Activated naive CD4-positive, alpha-beta T cell treated with anti-CD3 and anti-CD28 coated beads, Interleukin-2, amount 50 U/mL, for 24 hours (primary cell): ENCODE measurements around the gene CDA.

Experiments used
- H3K27ac Mint-ChIP-seq: one replicate; pipeline ENCODE4 v1.8.0; 2021; ENCODE audit warnings: mild to moderate bottlenecking, mixed read lengths
- H3K27me3 Mint-ChIP-seq: one replicate; pipeline ENCODE4 v1.8.0; 2021; ENCODE audit warnings: mixed read lengths
- H3K36me3 Mint-ChIP-seq: one replicate; pipeline ENCODE4 v1.8.0; 2021; ENCODE audit warnings: mixed read lengths
- H3K4me1 Mint-ChIP-seq: one replicate; pipeline ENCODE4 v1.8.0; 2021; ENCODE audit warnings: mixed read lengths
- H3K4me3 Mint-ChIP-seq: one replicate; pipeline ENCODE4 v1.8.0; 2021; ENCODE audit warnings: mild to moderate bottlenecking, mixed read lengths
- H3K9me3 Mint-ChIP-seq: one replicate; pipeline ENCODE4 v1.8.0; 2021; ENCODE audit warnings: mixed read lengths

The CDA gene

DNA sequence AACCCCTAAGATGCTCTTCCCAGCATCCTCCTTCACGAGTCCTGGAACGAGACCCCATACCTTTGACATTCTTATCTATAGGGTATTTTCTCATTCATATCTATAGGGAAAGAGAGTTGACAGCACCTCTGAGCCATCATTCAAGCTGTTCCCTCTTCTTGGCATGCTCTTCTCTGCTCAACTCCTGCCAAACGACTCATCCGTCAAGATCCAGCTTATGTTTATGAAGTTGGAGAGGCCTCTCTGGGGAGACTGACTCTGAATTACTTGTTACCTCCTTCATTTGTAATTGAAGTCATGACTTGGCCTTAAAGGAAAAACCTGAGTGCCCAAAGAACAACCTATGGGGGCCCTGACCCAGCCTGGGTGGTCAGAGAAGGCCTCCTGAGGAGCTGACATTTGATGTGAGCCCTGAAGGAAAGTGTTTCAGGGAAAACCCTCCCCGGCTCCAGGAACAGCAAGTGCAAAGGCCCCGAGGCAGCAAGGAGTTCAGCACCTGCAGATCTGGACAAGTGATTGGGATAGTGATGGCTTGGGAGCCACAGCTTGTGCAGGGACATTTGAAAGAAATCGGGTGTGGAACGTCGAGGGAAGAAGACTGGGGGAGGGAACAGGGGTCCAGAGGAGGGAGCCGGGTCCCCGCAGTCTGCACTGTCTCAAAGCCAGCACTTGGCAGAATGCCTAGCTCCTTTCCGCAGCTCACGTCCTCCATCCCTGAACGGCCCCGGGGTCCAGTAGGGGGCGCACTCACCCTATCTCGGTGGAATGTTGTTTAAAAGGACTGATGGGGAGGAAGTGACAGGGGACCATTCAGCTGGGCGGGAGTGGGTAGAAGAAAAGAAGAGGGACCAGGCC, 14.0 kb upstream of the CDA start:
- Mint-ChIP-seq H3K27me3 (peaks cover 18% of the 10 kb centered on the region), H3K9me3 (no peaks in the 10 kb centered on the region), H3K4me3 (no peak overlapping the region), H3K27ac (no peak overlapping the region), H3K4me1 (peaks cover 11% of the 10 kb centered on the region), H3K36me3 (no peaks in the 10 kb centered on the region)

DNA sequence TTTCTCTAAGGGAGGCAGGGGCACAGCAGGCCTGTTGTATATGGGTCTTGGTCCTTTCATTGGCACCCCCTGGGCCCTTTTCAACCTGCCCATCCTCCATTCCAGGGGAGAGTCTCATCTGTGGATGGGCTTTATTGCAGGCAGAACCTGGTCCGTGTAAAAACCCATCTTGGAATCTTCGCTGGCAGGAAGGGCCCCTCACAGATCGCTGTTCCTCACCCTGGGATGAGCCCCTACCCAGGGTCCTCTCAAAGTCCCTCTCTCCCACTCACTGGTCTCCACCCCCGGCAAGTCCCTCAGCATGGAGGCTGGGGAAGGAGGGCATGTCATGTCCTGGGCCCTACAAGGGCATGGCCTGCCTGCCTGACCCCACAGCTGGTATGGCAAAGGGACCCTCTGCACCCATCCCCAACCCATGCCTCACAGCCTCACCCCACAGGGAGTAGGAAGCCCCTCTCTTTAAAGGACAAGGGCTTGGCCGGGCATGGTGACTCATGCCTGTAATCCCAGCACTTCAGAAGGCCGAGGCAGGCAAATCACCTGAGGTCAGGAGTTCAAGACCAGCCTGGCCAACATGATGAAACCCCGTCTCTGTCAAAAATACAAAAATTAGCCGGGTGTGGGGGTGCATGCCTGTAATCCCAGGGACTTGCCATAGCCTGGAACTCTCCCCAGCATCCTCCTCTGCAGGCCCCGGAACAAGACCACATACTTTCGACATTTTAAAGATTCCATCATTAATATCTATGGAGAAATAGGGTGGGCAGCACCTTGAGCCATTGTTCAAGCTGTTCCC, 13.2 kb upstream of the CDA start:
- Mint-ChIP-seq H3K9me3 (no peaks in the 10 kb centered on the region), H3K4me3 (no peak overlapping the region), H3K36me3 (no peaks in the 10 kb centered on the region), H3K27me3 (peaks cover 16% of the 10 kb centered on the region), H3K4me1 (peaks cover 11% of the 10 kb centered on the region), H3K27ac (no peak overlapping the region)

DNA sequence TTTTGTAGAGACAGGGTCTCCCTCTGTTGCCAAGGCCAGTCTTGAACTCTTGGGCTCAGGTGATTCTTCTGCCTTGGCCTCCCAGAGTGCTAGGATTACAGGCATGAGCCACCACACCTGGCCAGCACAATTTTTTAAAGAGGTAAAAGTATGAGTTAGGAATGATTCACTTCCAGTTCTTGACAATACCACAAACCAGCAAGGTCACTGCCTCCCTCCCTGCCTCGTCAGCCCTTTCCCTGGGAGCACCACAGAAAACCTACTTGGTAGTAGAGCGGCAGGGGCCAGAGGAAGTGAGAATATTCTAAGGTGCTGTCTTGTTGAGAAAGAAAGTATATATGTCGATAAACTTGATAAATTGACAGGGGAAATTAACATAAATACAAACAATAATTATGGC, 10.8 kb upstream of the CDA start:
- Mint-ChIP-seq H3K36me3 (no peaks in the 10 kb centered on the region), H3K27me3 (peaks cover 7% of the 10 kb centered on the region), H3K4me3 (no peak overlapping the region), H3K4me1 (peaks cover 11% of the 10 kb centered on the region), H3K27ac (no peak overlapping the region), H3K9me3 (no peaks in the 10 kb centered on the region)

DNA sequence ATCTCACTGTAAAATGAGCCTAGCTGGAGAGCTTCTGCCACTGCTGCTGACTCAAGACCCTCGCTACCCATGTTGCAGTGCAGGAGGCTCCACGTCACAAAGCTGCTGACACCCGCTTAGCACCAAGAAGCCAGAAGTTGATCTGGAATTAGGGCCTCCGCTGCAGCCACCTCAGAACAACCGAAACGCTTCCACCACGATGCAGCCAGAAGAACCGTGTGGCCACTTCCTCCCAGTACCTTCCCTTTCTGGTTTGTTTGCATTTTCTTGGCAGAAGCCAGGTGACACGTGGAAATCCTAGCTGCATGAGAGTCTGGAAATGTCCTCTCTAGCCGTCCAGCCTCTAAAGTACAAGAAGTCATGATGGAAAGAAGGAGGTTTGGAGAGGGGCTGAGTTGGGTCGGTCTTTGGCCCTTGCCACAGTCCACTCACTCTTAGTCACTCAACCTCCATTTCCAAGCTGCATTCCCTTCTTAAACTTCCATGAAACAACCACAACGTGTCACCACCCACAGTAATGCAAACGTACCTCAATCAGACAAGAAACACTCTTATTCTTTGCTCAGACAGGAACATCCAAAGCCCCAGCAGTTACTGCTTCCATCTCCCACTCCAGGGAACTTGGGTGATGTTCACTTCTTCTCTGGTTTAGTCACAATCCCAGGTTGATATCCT, 10.0 kb upstream of the CDA start:
- no peak overlapping the region for H3K4me3 Mint-ChIP-seq
- peaks cover 2% of the 10 kb centered on the region for H3K27me3 Mint-ChIP-seq
- H3K4me1 Mint-ChIP-seq, result peaks cover 4% of the 10 kb centered on the region
- H3K9me3 Mint-ChIP-seq, result no peaks in the 10 kb centered on the region
- H3K36me3 Mint-ChIP-seq, result no peaks in the 10 kb centered on the region
- no peak overlapping the region for H3K27ac Mint-ChIP-seq

DNA sequence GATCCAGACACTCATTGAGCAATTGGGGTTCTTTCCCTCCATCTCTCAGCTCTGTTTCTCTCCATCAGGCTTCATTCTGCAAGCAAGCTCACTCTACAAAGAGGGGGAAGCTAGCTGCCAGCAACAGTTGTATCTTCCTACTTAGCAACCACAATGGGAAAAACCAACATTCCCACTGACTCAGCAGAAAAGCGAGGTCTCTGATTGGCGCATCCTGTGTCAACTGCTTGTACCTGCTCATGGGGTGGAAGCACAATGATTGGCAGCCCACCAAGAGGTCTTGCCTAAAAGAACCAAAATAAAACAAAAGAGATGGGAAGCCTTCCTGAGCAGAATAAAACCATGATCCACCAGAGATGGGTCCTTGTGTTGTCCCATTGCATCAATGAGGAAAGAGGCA, 4.0 kb upstream of the CDA start:
- H3K27me3 Mint-ChIP-seq, result peaks cover 22% of the 10 kb centered on the region
- H3K4me1 Mint-ChIP-seq, result peaks cover 9% of the 10 kb centered on the region
- no peaks in the 10 kb centered on the region for H3K36me3 Mint-ChIP-seq
- no peaks in the 10 kb centered on the region for H3K9me3 Mint-ChIP-seq
- no peak overlapping the region for H3K27ac Mint-ChIP-seq
- H3K4me3 Mint-ChIP-seq, result no peak overlapping the region

DNA sequence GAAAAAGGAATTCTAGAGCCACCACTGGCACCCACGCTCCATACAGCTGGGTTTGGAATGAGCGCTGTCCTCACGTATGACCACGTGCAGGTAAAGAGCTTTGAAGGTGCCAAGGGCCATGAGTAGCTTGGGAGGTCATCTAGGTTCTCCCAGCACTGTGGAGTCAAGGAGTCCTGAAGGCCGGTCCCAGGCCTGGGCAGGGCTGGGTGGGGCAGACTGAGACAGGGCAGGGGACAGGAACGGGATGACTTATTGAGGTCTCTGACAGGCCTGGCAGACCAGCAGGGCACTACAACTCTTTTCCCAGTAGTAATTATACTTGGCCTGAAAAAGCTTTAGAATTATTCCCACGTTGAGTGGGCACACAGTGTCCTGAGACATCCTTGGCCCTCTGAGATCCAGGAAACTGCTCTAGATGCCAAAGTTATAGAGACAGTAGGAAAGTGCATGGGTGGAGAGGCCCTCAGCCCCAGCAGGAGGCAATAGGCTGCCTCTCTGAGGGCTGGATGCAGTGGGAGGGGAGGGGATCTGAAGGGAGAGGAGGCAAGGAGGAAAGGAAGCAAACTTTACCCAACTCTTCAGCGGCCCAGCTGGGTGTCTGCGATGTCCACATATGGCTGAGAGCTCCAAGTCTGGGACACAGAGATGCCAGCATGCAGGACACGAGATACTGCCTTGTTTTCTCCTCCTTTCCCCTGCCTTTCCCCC, 1.8 kb upstream of the CDA start:
- no peak overlapping the region for H3K4me3 Mint-ChIP-seq
- no peaks in the 10 kb centered on the region for H3K36me3 Mint-ChIP-seq
- peaks cover 30% of the 10 kb centered on the region for H3K27me3 Mint-ChIP-seq
- no peak overlapping the region for H3K27ac Mint-ChIP-seq
- H3K9me3 Mint-ChIP-seq, result no peaks in the 10 kb centered on the region
- peaks cover 11% of the 10 kb centered on the region for H3K4me1 Mint-ChIP-seq

DNA sequence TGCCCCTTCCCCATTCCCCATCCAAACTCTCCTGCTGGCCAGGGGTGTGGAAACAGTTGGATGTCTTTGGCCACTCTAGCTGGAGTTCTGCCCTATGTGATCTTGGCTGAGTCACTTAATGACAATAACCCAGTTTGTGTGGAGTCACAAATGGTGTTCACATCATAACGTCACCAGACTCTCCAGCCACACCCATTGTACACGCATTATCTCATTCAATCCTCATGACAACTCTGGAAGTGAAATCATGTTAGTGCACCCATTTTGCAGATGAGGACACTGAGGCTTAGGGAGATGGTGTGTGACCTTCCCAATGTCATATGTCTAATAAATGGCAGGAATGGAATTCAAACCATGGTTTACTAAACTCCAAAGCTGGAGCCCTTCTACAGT, 1.2 kb upstream of the CDA start:
- no peaks in the 10 kb centered on the region for H3K9me3 Mint-ChIP-seq
- no peaks in the 10 kb centered on the region for H3K36me3 Mint-ChIP-seq
- peaks cover 11% of the 10 kb centered on the region for H3K4me1 Mint-ChIP-seq
- H3K27me3 Mint-ChIP-seq, result peaks cover 34% of the 10 kb centered on the region
- no peak overlapping the region for H3K27ac Mint-ChIP-seq
- H3K4me3 Mint-ChIP-seq, result no peak overlapping the region

DNA sequence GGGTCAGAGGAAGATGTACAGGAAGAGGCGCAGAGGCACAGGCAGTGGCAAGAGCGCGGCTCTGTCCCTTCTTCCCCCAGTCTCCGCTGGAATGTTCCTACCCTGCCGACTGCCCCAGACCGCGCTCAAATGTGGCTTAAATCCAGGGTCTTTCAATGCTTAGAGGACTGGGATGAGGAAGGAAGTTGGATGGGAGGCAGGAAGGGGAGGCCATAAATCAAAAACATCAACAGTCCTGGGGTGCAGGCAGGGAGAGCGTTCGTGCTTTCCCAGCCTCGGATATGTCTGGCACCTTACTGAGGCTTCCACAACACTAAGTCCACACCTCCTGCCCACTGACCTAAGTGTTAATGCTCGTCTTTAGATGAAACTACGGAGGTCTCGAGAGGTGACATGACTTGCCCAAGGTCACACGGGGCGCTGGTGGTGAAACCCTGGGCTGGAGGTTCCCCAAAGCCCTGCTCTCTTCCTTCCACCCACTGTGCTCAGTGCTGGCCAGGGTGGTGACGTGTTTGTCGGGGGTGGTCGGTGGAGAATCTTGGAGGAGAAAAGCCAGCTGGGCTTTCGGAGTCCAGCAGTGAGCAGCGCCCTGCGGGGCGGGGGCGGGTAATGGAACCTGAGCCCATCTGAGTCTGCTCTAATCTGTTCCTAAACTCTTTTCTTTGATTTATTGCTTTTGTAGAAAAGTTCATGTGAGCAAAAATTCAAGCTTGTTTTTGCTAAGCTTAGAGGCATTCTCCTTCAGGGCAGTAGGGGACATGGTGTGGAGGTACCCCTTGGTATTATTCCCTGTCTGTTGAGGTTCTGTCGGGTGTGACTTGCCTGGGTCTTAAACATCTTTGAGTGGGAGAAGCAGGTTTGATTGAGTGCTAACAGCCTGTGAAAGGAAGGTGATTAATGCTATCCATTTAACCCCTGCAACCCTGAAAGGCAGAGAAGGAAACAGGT, 708 bp downstream of the CDA start:
- Mint-ChIP-seq H3K4me3 (no peak overlapping the region), H3K4me1 (peaks cover 11% of the 10 kb centered on the region), H3K27me3 (peaks cover 31% of the 10 kb centered on the region), H3K9me3 (no peaks in the 10 kb centered on the region), H3K27ac (no peak overlapping the region), H3K36me3 (no peaks in the 10 kb centered on the region)

DNA sequence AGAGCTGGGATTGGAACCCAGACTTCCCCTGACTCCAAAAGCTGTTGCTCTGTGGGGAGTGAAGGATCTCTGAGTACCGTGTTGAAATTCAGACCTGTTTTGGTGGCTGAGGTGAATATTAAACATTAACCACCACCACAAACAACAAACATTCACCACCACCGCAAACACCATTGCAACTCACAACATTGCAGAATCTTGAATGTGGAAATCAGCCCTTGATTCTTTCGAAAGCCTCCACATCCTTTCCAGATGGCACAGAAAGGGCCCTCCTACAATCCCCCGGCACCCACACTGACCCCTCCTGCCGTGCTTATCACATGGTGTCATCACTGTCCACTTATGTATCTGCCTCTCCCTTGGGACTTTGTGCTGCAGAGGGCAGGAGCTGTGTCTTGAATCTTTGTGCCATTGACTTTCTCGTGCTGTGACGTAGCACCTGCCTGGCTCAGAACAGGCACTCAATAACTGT, 1.4 kb downstream of the CDA start:
- no peaks in the 10 kb centered on the region for H3K9me3 Mint-ChIP-seq
- no peak overlapping the region for H3K27ac Mint-ChIP-seq
- no peak overlapping the region for H3K4me3 Mint-ChIP-seq
- peaks cover 28% of the 10 kb centered on the region for H3K27me3 Mint-ChIP-seq
- peaks cover 11% of the 10 kb centered on the region for H3K4me1 Mint-ChIP-seq
- no peaks in the 10 kb centered on the region for H3K36me3 Mint-ChIP-seq

DNA sequence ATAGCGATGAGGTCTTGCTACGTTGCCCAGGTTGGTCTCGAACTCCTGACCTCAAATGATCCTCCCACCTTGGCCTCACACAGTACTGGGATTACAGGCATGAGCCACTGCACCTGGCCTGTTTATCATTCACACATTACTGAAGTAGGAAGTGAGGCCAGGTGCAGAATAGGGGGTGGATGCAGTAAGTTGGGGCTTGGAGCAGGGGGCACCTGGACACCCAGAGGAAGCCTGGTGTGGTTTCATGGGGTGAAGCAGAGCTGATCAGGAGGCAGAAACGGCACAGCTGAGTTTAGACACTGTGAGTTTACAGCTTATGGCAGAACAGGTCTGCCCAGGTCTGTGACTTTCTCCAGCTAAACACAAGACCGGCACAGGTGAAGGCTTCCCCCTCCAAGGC, 4.9 kb downstream of the CDA start:
- H3K27ac Mint-ChIP-seq, result no peak overlapping the region

DNA sequence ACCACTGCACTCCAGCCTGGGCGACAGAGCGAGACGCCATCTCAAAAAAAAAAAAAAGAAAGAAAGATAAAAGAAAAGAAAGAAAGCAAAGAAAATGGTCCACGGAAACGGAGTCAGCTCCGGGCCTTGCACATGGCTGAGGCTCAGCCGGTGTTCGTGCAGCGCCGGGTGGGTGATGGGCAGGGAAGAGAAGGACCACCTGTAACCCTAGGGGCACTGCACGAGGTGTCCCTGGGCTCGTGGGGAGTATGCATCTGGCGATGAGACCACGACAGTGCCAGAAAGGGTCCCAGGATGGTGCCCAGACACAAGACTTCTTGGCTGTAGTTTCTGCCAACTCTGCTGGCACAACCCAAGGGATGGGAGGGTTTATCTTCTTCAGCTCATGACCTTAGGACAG, 5.8 kb downstream of the CDA start:
- no peaks in the 10 kb centered on the region for H3K9me3 Mint-ChIP-seq
- no peak overlapping the region for H3K4me3 Mint-ChIP-seq
- no peak overlapping the region for H3K27ac Mint-ChIP-seq
- H3K27me3 Mint-ChIP-seq, result peaks cover 16% of the 10 kb centered on the region
- H3K36me3 Mint-ChIP-seq, result no peaks in the 10 kb centered on the region
- H3K4me1 Mint-ChIP-seq, result peaks cover 3% of the 10 kb centered on the region

More for the DNA sequence above, 4.9 kb downstream of the CDA start:
- H3K36me3 Mint-ChIP-seq, result no peaks in the 10 kb centered on the region
- H3K4me3 Mint-ChIP-seq, result no peak overlapping the region
- peaks cover 11% of the 10 kb centered on the region for H3K4me1 Mint-ChIP-seq
- H3K9me3 Mint-ChIP-seq, result no peaks in the 10 kb centered on the region
- peaks cover 22% of the 10 kb centered on the region for H3K27me3 Mint-ChIP-seq

DNA sequence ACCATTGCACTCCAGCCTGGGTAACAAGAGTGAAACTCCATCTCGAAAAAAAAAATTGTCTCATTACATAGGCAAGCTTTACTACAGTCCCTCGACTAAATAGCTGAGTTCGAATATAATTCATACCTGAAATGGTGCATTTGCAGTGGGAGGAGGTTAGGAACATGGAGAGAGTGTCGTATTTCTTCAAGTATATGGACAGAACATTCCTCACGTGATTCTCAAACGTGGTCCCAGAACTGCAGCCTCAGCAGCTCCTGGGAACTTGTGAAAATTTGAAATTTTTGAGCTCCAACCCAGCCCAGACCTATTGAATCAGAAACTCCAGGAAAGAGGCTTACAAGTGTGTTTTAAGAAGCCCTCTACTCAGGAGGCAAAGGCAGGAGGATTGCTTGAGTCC, 7.2 kb downstream of the CDA start:
- H3K4me1 Mint-ChIP-seq, result no peaks in the 10 kb centered on the region
- no peak overlapping the region for H3K27ac Mint-ChIP-seq
- no peaks in the 10 kb centered on the region for H3K9me3 Mint-ChIP-seq
- no peak overlapping the region for H3K4me3 Mint-ChIP-seq
- H3K27me3 Mint-ChIP-seq, result peaks cover 9% of the 10 kb centered on the region
- H3K36me3 Mint-ChIP-seq, result no peaks in the 10 kb centered on the region

DNA sequence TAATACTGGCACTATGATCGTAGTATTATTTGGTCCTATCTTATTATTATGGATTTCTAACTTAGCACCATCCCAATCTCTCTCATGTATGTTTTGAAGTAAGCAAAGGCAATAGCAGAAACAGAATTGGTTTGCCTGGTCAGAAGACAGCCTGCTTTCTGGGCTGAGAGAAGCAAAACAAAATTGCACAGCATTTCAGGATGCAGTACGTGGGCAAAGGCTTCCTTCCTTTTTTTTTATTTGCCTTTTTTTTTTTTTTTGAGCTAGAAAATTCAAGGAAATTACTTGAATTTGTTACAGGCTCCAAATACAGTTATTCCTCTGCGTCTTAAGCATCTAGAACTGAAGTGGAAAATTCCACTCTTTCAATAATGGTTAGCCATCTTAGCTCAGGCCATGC, 8.8 kb downstream of the CDA start:
- H3K27me3 Mint-ChIP-seq, result peaks cover 3% of the 10 kb centered on the region
- no peaks in the 10 kb centered on the region for H3K9me3 Mint-ChIP-seq
- H3K4me3 Mint-ChIP-seq, result no peak overlapping the region
- no peaks in the 10 kb centered on the region for H3K36me3 Mint-ChIP-seq
- H3K27ac Mint-ChIP-seq, result no peak overlapping the region
- H3K4me1 Mint-ChIP-seq, result no peaks in the 10 kb centered on the region

DNA sequence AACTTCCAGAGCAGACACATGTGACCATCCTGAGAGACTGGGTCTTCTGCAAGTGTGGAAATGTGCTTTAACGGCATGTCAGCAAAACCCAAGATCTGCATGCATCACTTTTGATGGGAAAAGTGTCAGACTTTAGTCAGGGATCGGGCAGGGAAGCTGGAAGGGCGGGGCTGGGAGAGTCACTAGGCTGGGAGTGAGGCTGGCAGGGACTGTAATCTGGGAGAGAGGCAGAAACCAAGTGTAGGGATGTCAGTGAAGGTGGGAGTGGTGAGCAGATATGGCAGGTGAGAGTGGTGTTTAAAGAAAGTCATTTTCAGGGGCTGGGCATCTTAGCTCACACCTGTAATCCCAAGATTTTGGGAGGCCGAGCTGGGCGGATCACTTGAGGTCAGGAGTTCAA, 11.3 kb downstream of the CDA start:
- H3K4me1 Mint-ChIP-seq, result no peaks in the 10 kb centered on the region
- no peaks in the 10 kb centered on the region for H3K9me3 Mint-ChIP-seq

More for the DNA sequence above, 11.3 kb downstream of the CDA start:
- no peaks in the 10 kb centered on the region for H3K36me3 Mint-ChIP-seq
- no peak overlapping the region for H3K4me3 Mint-ChIP-seq
- peaks cover 5% of the 10 kb centered on the region for H3K27me3 Mint-ChIP-seq
- H3K27ac Mint-ChIP-seq, result peak overlapping the region; percentile 4
